ENCODE results near the gene BCL6. TPM values are rescaled to one million over a fixed set of nuclear protein-coding genes. Genes with fewer than 3 reads are reported as not detected.

Gene BCL6
- polyA plus RNA-seq, 1 donor (not counting 4 experiments of a cell fraction or from before 2014, with no cell fraction given), result 7.7 TPM

- no peaks in the 10 kb centered on the region for H3K9me1 ChIP-seq (ENCODE audit: control insufficient read depth, extremely low read depth, insufficient read depth, low read length)
- no peak overlapping the region for H3K4me2 ChIP-seq (ENCODE audit: control insufficient read depth, extremely low read depth, insufficient read depth, low read depth, low read length)
- no peaks in the 10 kb centered on the region for H3K27me3 ChIP-seq (ENCODE audit: control insufficient read depth, extremely low read depth, insufficient read depth, low read length)
- H4K20me1 ChIP-seq (ENCODE audit: control insufficient read depth, extremely low read depth, insufficient read depth, low read length), result no peaks in the 10 kb centered on the region
- no peak overlapping the region for H2AFZ ChIP-seq (ENCODE audit: control insufficient read depth, low read length)
- H3K4me1 ChIP-seq (ENCODE audit: control insufficient read depth, extremely low read depth, insufficient read depth, low read length), result peaks cover 42% of the 10 kb centered on the region
- no peak for DNase-seq (ENCODE audit: low read depth, low spot score)
- no peak overlapping the region for H3K9ac ChIP-seq (ENCODE audit: control insufficient read depth, extremely low read depth, insufficient read depth, low read length)
- no peak for FAIRE-seq
- dilution Hi-C loops (cut with MboI; ENCODE audit: extremely low pct_ligation_motif_present, low sequenced_read_pairs), result no loop called here
- no peak for TF ChIP-seq CTCF (optimal IDR thresholded peaks at IDR 0.05 in 1 of 3, IDR thresholded peaks at IDR 0.05 in 1 of 3, conservative IDR thresholded peaks at IDR 0.05 in 1 of 3; ENCODE audit: extremely low read depth in 1 of 3, insufficient read depth in 2 of 3, low read length in 3 of 3)
- TF ChIP-seq EZH2 (IDR thresholded peaks at IDR 0.05; ENCODE audit: low read length), result no peak
- H3K9me3 ChIP-seq (ENCODE audit: control insufficient read depth, low read depth, low read length), result no peaks in the 10 kb centered on the region
- no peaks in the 10 kb centered on the region for H3K36me3 ChIP-seq (ENCODE audit: control insufficient read depth in 2 of 2, extremely low read depth in 1 of 2, insufficient read depth in 2 of 2, low read length in 2 of 2)
- H3K27ac ChIP-seq (ENCODE audit: control insufficient read depth, insufficient read depth, low read length), result no peak overlapping the region
- H3K79me2 ChIP-seq (ENCODE audit: control insufficient read depth, insufficient read depth, low read length), result peaks cover 3% of the 10 kb centered on the region
- H3K4me3 ChIP-seq (ENCODE audit: control insufficient read depth in 2 of 3, extremely low read depth in 1 of 3, insufficient read depth in 2 of 3, low read depth in 1 of 3, low read length in 3 of 3), result no peak overlapping the region
These were observed 25.0 kb upstream of the BCL6 start for GRCh38 chr3:187770224-187770623.

- Histone ChIP-seq H3K36me3 (ENCODE audit: control insufficient read depth in 2 of 2, extremely low read depth in 1 of 2, insufficient read depth in 2 of 2, low read length in 2 of 2) (no peaks in the 10 kb centered on the region), H3K9ac (ENCODE audit: control insufficient read depth, extremely low read depth, insufficient read depth, low read length) (no peak overlapping the region), H3K4me3 (ENCODE audit: control insufficient read depth in 2 of 3, extremely low read depth in 1 of 3, insufficient read depth in 2 of 3, low read depth in 1 of 3, low read length in 3 of 3) (no peak overlapping the region), H3K9me1 (ENCODE audit: control insufficient read depth, extremely low read depth, insufficient read depth, low read length) (no peaks in the 10 kb centered on the region), H3K27ac (ENCODE audit: control insufficient read depth, insufficient read depth, low read length) (no peak overlapping the region), H3K4me1 (ENCODE audit: control insufficient read depth, extremely low read depth, insufficient read depth, low read length) (peaks cover 44% of the 10 kb centered on the region), H4K20me1 (ENCODE audit: control insufficient read depth, extremely low read depth, insufficient read depth, low read length) (no peaks in the 10 kb centered on the region), H3K4me2 (ENCODE audit: control insufficient read depth, extremely low read depth, insufficient read depth, low read depth, low read length) (no peak overlapping the region), H3K27me3 (ENCODE audit: control insufficient read depth, extremely low read depth, insufficient read depth, low read length) (no peaks in the 10 kb centered on the region), H3K9me3 (ENCODE audit: control insufficient read depth, low read depth, low read length) (no peaks in the 10 kb centered on the region), H3K79me2 (ENCODE audit: control insufficient read depth, insufficient read depth, low read length) (peaks cover 3% of the 10 kb centered on the region), H2AFZ (ENCODE audit: control insufficient read depth, low read length) (no peak overlapping the region)
- dilution Hi-C loops (cut with MboI; ENCODE audit: extremely low pct_ligation_motif_present, low sequenced_read_pairs), result no loop called here
- DNase-seq (ENCODE audit: low read depth, low spot score) (no peak), FAIRE-seq (no peak)
- TF ChIP-seq EZH2 (IDR thresholded peaks at IDR 0.05; ENCODE audit: low read length) (no peak), CTCF (optimal IDR thresholded peaks at IDR 0.05 in 1 of 3, IDR thresholded peaks at IDR 0.05 in 1 of 3, conservative IDR thresholded peaks at IDR 0.05 in 1 of 3; ENCODE audit: extremely low read depth in 1 of 3, insufficient read depth in 2 of 3, low read length in 3 of 3) (no peak)
These were observed 24.5 kb upstream of the BCL6 start for GRCh38 chr3:187769771-187770170.
